NT2/D1 (cell line): ENCODE measurements around the gene CORO2A.
"Not testable (repeated sequence)": the region's sequence is repeated elsewhere in the genome, so short reads cannot be mapped to it uniquely, and the experiment has no call there.

Experiments
- DNase-seq: peaks from one replicate; pipeline ENCODE4 v3.0.0-alpha.2; 2011; ENCODE audit warnings: low read depth, low spot score
- H3K27me3 ChIP-seq: 2 replicates; pipeline ENCODE4 v1.6.0; 2011; ENCODE audit warnings: mild to moderate bottlenecking; ENCODE audit not compliant: insufficient read length, insufficient read depth
- H3K36me3 ChIP-seq: 2 replicates; pipeline ENCODE4 v1.6.1; 2011; ENCODE audit warnings: mild to moderate bottlenecking, low read length, mixed read lengths; ENCODE audit not compliant: insufficient read depth, insufficient read length
- H3K4me1 ChIP-seq: 2 replicates; pipeline ENCODE4 v1.5.1; 2011; ENCODE audit not compliant: insufficient read depth, insufficient read length
- H3K4me3 ChIP-seq: 2 replicates; pipeline ENCODE4 v1.5.1; 2011; ENCODE audit warnings: low read depth; ENCODE audit not compliant: insufficient read length
- H3K9ac ChIP-seq: 2 replicates; pipeline ENCODE4 v1.6.0; 2011; ENCODE audit warnings: low read depth; ENCODE audit not compliant: insufficient read length
- H3K9me3 ChIP-seq: 2 replicates; pipeline ENCODE4 v1.5.1; 2011; ENCODE audit warnings: mild to moderate bottlenecking, low read length; ENCODE audit not compliant: insufficient read depth
- SUZ12 ChIP-seq: IDR thresholded peaks from 2 replicates; pipeline ENCODE4 v1.6.1; 2011; ENCODE audit not compliant: insufficient read length, insufficient read depth; ENCODE audit errors: extremely low read depth
- YY1 ChIP-seq: IDR thresholded peaks from 2 replicates; pipeline ENCODE4 v1.6.1; 2011; ENCODE audit not compliant: insufficient read length, insufficient read depth
- ZNF274 ChIP-seq: IDR thresholded peaks from 2 replicates; pipeline ENCODE4 v1.6.1; 2011; ENCODE audit warnings: mild to moderate bottlenecking, low read depth, low read length

Gene CORO2A

DNA sequence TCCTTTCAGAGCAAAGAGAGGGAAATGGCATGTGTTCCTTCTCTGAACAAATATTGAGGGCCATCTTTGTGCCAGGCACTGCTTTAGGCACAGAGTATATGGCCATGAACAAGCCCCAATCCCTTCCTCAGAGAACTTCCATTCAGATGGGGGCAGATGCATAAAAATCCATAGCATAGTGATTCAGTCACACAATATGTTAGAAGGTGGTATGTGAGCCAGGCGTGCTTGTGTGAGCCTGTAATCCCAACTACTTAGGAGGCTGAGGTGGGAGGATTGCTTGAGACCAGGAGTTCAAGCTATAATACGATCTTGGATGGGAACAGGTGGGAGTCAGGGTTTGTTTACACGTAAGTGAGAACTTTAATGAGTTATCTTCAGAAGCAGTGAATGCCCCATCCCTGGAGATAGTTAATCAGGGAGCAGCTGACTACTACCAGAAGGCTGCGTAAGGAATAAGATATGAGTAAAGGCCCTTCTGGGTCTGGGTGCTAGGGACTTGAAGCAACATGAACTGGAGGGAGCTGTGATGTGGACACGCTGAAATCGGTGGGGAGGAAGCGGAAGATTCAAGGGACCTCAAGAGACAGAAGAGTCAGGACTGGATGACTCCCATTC lies 108.8 kb downstream of the CORO2A start:
- Histone ChIP-seq H3K4me3 (no peak overlapping the region), H3K9me3 (no peaks in the 10 kb centered on the region), H3K27me3 (no peaks in the 10 kb centered on the region), H3K36me3 (peaks cover 76% of the 10 kb centered on the region), H3K9ac (no peak overlapping the region), H3K4me1 (peaks cover 7% of the 10 kb centered on the region)
- TF ChIP-seq YY1 (no peak), SUZ12 (no peak), ZNF274 (no peak)
- no peak for DNase-seq

DNA sequence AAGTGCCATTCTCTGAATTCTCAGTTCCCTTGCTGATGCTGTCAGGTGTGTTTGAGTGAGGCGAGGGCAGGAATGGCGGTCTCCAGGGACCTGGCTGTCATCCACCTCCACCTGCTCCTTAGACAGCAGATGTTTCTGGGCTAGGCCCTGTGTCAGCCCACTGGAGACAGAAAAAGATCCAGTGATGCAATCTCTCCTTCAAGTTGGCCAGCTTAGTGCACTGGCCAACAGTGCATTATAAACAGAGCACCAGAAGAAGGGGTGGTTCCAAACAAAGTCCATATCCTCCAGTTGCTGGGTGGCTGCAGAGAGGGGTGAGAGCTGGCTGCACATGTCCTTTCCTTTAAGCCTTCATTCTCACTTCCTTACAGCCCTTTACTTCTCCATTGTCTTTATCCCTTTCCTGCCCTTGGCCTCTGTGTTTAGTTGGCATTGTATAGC lies 109.4 kb downstream of the CORO2A start:
- Histone ChIP-seq H3K9me3 (no peaks in the 10 kb centered on the region), H3K4me1 (peaks cover 7% of the 10 kb centered on the region), H3K36me3 (peaks cover 79% of the 10 kb centered on the region), H3K9ac (no peak overlapping the region), H3K27me3 (no peaks in the 10 kb centered on the region), H3K4me3 (no peak overlapping the region)
- no peak for TF ChIP-seq ZNF274
- TF ChIP-seq YY1, result no peak
- no peak for TF ChIP-seq SUZ12
- no peak for DNase-seq

DNA sequence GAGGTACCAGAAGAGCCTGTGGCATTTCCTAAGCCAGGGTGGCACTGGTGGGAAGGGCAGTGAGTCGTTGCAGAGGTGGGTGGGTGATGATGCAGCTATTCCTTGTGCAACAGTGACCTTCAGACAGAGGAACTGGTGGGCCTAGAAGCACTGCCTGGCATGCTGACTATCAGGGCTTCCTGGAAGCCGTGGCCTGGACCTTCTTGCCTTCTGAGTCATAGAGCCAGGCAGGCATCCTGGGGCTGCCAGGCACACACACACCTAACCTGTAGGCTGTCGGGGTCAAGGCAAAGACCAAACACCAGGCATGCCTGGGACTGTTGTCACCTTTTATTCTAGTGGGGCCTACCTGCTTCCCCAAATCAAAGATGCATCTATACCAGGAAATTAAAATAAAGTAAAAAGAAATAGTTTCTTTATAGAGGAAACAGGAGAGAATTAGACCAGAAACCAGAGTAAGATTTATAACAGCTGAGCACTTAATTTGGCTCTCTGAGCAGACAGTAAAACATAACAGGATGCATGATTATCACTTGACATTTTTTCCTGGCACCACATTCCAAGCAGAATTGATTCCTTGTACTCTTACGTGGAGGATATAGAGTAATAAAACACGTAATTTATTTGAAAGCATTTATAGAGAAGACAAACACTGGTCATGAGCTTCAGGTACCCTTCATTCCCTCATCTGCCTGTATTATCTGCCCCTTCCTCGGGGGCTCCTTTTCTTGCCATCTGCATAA lies 110.8 kb downstream of the CORO2A start:
- Histone ChIP-seq H3K9me3 (no peaks in the 10 kb centered on the region), H3K9ac (no peak overlapping the region), H3K4me1 (peaks cover 3% of the 10 kb centered on the region), H3K27me3 (no peaks in the 10 kb centered on the region), H3K36me3 (peaks cover 81% of the 10 kb centered on the region), H3K4me3 (no peak overlapping the region)
- TF ChIP-seq SUZ12 (no peak), ZNF274 (no peak), YY1 (no peak)
- DNase-seq, result no peak

DNA sequence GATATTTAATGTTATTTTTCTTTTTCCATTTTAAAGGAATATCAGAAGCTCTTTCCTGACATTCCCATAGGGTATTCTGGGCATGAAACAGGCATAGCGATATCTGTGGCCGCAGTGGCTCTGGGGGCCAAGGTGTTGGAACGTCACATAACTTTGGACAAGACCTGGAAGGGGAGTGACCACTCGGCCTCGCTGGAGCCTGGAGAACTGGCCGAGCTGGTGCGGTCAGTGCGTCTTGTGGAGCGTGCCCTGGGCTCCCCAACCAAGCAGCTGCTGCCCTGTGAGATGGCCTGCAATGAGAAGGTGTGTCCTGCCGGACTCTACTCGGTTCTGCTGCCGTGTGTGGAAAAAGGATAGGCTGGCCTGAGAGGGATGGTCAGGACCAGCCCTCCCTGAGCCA lies 111.7 kb downstream of the CORO2A start:
- H3K36me3 ChIP-seq, result peaks cover 79% of the 10 kb centered on the region
- no peak overlapping the region for H3K9ac ChIP-seq
- H3K27me3 ChIP-seq, result no peaks in the 10 kb centered on the region

DNA sequence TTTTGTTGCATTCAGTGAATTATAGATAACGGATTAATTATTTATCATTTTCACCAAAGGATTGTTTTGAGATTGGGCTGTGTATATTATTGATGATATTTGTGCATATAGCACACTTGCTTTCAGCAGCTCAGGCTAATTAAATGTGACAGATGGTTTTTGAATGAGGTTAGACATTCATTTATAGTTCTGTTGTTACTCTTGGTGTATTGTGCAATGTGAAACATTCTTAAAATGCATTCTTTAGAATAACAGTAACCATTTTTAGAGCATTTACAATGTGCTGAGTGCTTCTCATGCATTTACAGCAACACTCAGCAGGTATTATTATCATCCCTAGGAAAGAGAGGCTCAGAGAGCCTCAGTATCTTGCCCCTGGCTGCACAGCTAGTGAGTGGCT lies 112.1 kb downstream of the CORO2A start:
- Histone ChIP-seq H3K4me1 (peaks cover 3% of the 10 kb centered on the region), H3K9ac (no peak overlapping the region), H3K27me3 (no peaks in the 10 kb centered on the region), H3K9me3 (no peaks in the 10 kb centered on the region), H3K36me3 (peaks cover 76% of the 10 kb centered on the region), H3K4me3 (no peak overlapping the region)
- no peak for TF ChIP-seq YY1
- no peak for TF ChIP-seq ZNF274
- TF ChIP-seq SUZ12, result no peak
- no peak for DNase-seq

More for the DNA sequence above, 111.7 kb downstream of the CORO2A start:
- DNase-seq, result no peak
- H3K9me3 ChIP-seq, result no peaks in the 10 kb centered on the region
- H3K4me3 ChIP-seq, result no peak overlapping the region
- peaks cover 2% of the 10 kb centered on the region for H3K4me1 ChIP-seq
- TF ChIP-seq ZNF274, result no peak

DNA sequence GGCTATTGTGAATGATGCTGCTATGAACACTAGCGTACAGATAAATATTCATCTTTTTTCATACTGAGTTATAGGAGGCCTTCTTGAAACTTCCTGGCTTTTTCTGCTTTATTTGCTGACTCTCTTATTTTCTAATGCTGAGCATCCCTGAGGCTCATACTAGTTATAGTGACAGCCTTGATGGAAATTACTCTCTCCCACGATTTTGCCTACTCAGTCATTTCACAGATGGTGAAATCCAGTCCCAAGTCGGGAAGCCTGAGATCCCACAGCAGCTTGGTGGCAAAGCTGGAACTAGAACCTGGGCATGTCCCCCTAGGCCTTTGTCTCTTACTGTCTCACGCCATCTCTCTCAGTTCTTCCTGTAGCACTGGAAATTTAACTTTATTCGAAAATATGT lies 113.5 kb downstream of the CORO2A start:
- Histone ChIP-seq H3K9me3 (no peaks in the 10 kb centered on the region), H3K4me1 (peaks cover 9% of the 10 kb centered on the region), H3K27me3 (no peaks in the 10 kb centered on the region), H3K4me3 (no peak overlapping the region), H3K9ac (no peak overlapping the region), H3K36me3 (peaks cover 62% of the 10 kb centered on the region)
- no peak for DNase-seq
- no peak for TF ChIP-seq YY1
- no peak for TF ChIP-seq SUZ12
- TF ChIP-seq ZNF274, result no peak

DNA sequence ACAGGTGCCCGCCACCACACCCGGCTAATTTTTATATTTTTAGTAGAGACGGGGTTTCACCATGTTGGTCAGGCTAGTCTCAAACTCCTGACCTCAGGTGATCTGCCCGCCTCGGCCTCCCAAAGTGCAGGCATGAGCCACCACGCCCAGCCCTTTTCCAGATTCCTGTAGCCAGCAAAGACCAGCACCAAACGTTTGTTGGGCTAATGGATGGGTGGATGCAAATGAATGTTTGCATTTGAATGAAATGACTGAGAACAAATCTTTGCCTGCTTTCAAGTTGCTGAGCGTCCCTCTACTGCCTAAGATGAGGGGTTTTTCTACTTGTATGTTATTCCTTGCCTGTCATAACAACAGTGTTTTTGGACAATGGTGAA lies 115.9 kb downstream of the CORO2A start:
- Histone ChIP-seq H3K36me3 (peaks cover 41% of the 10 kb centered on the region), H3K4me1 (peaks cover 12% of the 10 kb centered on the region)
- DNase-seq, result peak; percentile 65
- H3K4me3 ChIP-seq, H3K27me3 ChIP-seq, H3K9ac ChIP-seq, H3K9me3 ChIP-seq: not testable (repeated sequence)

DNA sequence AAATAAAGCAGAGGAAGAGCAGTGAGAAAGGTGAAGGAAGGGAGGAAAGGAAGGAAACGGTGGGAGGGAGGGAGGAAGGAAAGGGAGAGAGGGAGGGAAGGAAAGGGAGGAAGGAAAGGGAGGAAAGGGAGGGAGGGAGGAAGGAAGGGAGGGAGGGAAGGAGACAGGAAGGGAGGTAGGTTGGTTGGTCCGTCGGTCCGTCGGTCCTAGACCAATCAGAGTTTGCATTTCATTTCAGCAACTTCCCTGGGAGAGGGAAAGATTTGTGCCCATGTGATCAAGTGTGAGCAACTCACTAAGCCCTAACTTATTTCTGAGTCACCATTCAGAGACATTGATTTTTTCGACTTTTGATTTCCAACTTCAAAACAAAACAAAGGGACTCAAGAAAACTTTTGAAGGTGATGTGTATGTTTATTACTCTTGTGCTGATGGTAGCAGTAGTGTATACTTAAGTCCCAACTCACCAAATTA lies 117.1 kb downstream of the CORO2A start:
- H3K27me3 ChIP-seq, result no peaks in the 10 kb centered on the region
- DNase-seq, result no peak
- TF ChIP-seq ZNF274, result no peak
- TF ChIP-seq YY1, result no peak
- no peak for TF ChIP-seq SUZ12
- no peak overlapping the region for H3K4me3 ChIP-seq
- H3K9ac ChIP-seq, result no peak overlapping the region
- peaks cover 37% of the 10 kb centered on the region for H3K36me3 ChIP-seq
- peaks cover 12% of the 10 kb centered on the region for H3K4me1 ChIP-seq
- H3K9me3 ChIP-seq, result no peaks in the 10 kb centered on the region
